H9 (cell line): ENCODE measurements around the gene RARG. TPM values are rescaled to one million over a fixed set of nuclear protein-coding genes. Genes with fewer than 3 reads are reported as not detected.
A peak's percentile ranks its signal among the peaks of the same experiment; 100 is the strongest.
"Not testable (repeated sequence)": the region's sequence is repeated elsewhere in the genome, so short reads cannot be mapped to it uniquely, and the experiment has no call there.

Source experiments
- DNase-seq: peaks from one replicate; pipeline ENCODE4 v3.0.0-alpha.2; 2017
- H2AFZ ChIP-seq: one replicate; pipeline ENCODE4 v1.6.1; 2013; ENCODE audit warnings: mild to moderate bottlenecking, low read length, control low read depth, moderate library complexity
- H2AK5ac ChIP-seq: 2 replicates; pipeline ENCODE4 v1.6.1; 2013; ENCODE audit warnings: low read length, control low read depth, mixed read lengths; ENCODE audit not compliant: insufficient read length
- H2BK120ac ChIP-seq: one replicate; pipeline ENCODE4 v1.6.1; 2013; ENCODE audit warnings: low read depth, mild to moderate bottlenecking, low read length, control low read depth, inconsistent platforms; ENCODE audit not compliant: poor library complexity, severe bottlenecking
- H2BK12ac ChIP-seq: 2 replicates; pipeline ENCODE4 v1.6.1; 2013; ENCODE audit warnings: low read length, control low read depth, mixed read lengths, low read depth; ENCODE audit not compliant: insufficient read length
- H2BK15ac ChIP-seq: 2 replicates; pipeline ENCODE4 v1.6.1; 2013; ENCODE audit warnings: low read depth, low read length, control low read depth
- H2BK20ac ChIP-seq: one replicate; pipeline ENCODE4 v1.6.1; 2013; ENCODE audit warnings: low read depth, mild to moderate bottlenecking, low read length, control low read depth, inconsistent platforms; ENCODE audit not compliant: poor library complexity, severe bottlenecking
- H2BK5ac ChIP-seq: 2 replicates; pipeline ENCODE4 v1.6.1; 2013; ENCODE audit warnings: low read length, control low read depth, mixed read lengths; ENCODE audit not compliant: insufficient read length
- H3K14ac ChIP-seq: 2 replicates; pipeline ENCODE4 v1.6.1; 2013; ENCODE audit warnings: low read length, control low read depth; ENCODE audit not compliant: insufficient read depth
- H3K18ac ChIP-seq: 2 replicates; pipeline ENCODE4 v1.6.1; 2013; ENCODE audit warnings: low read depth, mild to moderate bottlenecking, mixed read lengths, low read length, control low read depth; ENCODE audit not compliant: insufficient read length
- H3K23ac ChIP-seq: 2 replicates; pipeline ENCODE4 v1.6.1; 2013; ENCODE audit warnings: low read length, control low read depth, mixed read lengths, low read depth; ENCODE audit not compliant: insufficient read length
- H3K23me2 ChIP-seq: 2 replicates; pipeline ENCODE4 v1.6.1; 2013; ENCODE audit warnings: low read depth, mild to moderate bottlenecking, mixed read lengths, low read length, control low read depth; ENCODE audit not compliant: insufficient read length, poor library complexity, severe bottlenecking
- H3K27ac ChIP-seq: 2 replicates; pipeline ENCODE4 v1.5.1; 2013; ENCODE audit warnings: low read length, control low read depth, mixed read lengths, low read depth; ENCODE audit not compliant: insufficient read length
- H3K27me3 ChIP-seq: 2 replicates; pipeline ENCODE4 v1.6.1; 2013; ENCODE audit warnings: low read length, control low read depth, inconsistent platforms; ENCODE audit not compliant: insufficient read depth
- H3K4ac ChIP-seq: 2 replicates; pipeline ENCODE4 v1.6.1; 2013; ENCODE audit warnings: low read depth, mild to moderate bottlenecking, control low read depth, inconsistent platforms, low read length, moderate library complexity
- H3K4me1 ChIP-seq: 2 replicates; pipeline ENCODE4 v1.6.1; 2013; ENCODE audit warnings: low read length, control low read depth, inconsistent platforms; ENCODE audit not compliant: insufficient read depth
- H3K4me2 ChIP-seq: 2 replicates; pipeline ENCODE4 v1.6.1; 2013; ENCODE audit warnings: low read length, control low read depth, mixed read lengths; ENCODE audit not compliant: insufficient read length, insufficient read depth
- H3K56ac ChIP-seq: 2 replicates; pipeline ENCODE4 v1.6.1; 2013; ENCODE audit warnings: low read depth, mild to moderate bottlenecking, mixed read lengths, low read length, control low read depth; ENCODE audit not compliant: insufficient read length
- H3K79me1 ChIP-seq: 2 replicates; pipeline ENCODE4 v1.6.1; 2013; ENCODE audit warnings: low read depth, mild to moderate bottlenecking, moderate library complexity, low read length, control low read depth, inconsistent platforms; ENCODE audit not compliant: insufficient read depth, poor library complexity, severe bottlenecking
- H3K79me2 ChIP-seq: 2 replicates; pipeline ENCODE4 v1.6.1; 2013; ENCODE audit warnings: low read length, control low read depth, inconsistent platforms; ENCODE audit not compliant: insufficient read depth
- H3K9ac ChIP-seq: 2 replicates; pipeline ENCODE4 v1.6.1; 2013; ENCODE audit warnings: low read length, control low read depth, mixed read lengths; ENCODE audit not compliant: insufficient read length; ENCODE audit errors: extremely low read depth
- H3K9me3 ChIP-seq: one replicate; pipeline ENCODE4 v1.6.1; 2013; ENCODE audit warnings: low read depth, low read length, inconsistent platforms; ENCODE audit not compliant: control insufficient read depth
- H3T11ph ChIP-seq: one replicate; pipeline ENCODE4 v1.6.1; 2013; ENCODE audit warnings: mild to moderate bottlenecking, low read length, control low read depth, inconsistent platforms
- H4K20me1 ChIP-seq: one replicate; pipeline ENCODE4 v1.6.1; 2013; ENCODE audit not compliant: control insufficient read depth, insufficient read length, insufficient read depth
- H4K5ac ChIP-seq: 2 replicates; pipeline ENCODE4 v1.6.1; 2013; ENCODE audit warnings: low read depth, mild to moderate bottlenecking, mixed read lengths, low read length, control low read depth; ENCODE audit not compliant: insufficient read length
- H4K8ac ChIP-seq: replicated peaks from 2 replicates; pipeline ENCODE4 v1.6.1; 2013; ENCODE audit warnings: low read length, control low read depth, mixed read lengths, low read depth; ENCODE audit not compliant: insufficient read length
- H4K91ac ChIP-seq: 2 replicates; pipeline ENCODE4 v1.6.1; 2013; ENCODE audit warnings: low read depth, mild to moderate bottlenecking, moderate library complexity, mixed read lengths, low read length, control low read depth; ENCODE audit not compliant: insufficient read length
- H3K27ac Mint-ChIP-seq, 3 experiments: 2 replicates in 2 of 3; 3 replicates in 1 of 3; pipeline ENCODE4 v1.8.0; 2020 to 2021; ENCODE audit warnings: mixed read lengths in 3 of 3, mild to moderate bottlenecking in 1 of 3, moderate library complexity in 1 of 3
- H3K27me3 Mint-ChIP-seq: 2 replicates; pipeline ENCODE4 v1.8.0; 2021; ENCODE audit warnings: low read depth, mild to moderate bottlenecking, moderate library complexity, mixed read lengths
- H3K36me3 Mint-ChIP-seq, 3 experiments: 2 replicates in 2 of 3; 3 replicates in 1 of 3; pipeline ENCODE4 v1.8.0; 2020 to 2021; ENCODE audit warnings: low read depth in 3 of 3, mixed read lengths in 3 of 3; ENCODE audit not compliant: insufficient read depth in 1 of 3
- H3K4me1 Mint-ChIP-seq, 2 experiments: 2 replicates each; pipeline ENCODE4 v1.8.0; 2020; ENCODE audit warnings: mixed read lengths in 2 of 2
- H3K4me3 Mint-ChIP-seq, 2 experiments: 2 replicates in 1 of 2; 3 replicates in 1 of 2; pipeline ENCODE4 v1.8.0; 2020 to 2021; ENCODE audit warnings: mild to moderate bottlenecking in 2 of 2, mixed read lengths in 2 of 2, moderate library complexity in 1 of 2
- H3K9me3 Mint-ChIP-seq, 2 experiments: 2 replicates in 1 of 2; 3 replicates in 1 of 2; pipeline ENCODE4 v1.8.0; 2020; ENCODE audit warnings: mild to moderate bottlenecking in 2 of 2, mixed read lengths in 2 of 2, moderate library complexity in 1 of 2
- WGBS: extraction: QIAGEN DNeasy Blood & Tissue Kit; methylation state at CpG from one replicate; pipeline ENCODE4 v1.1.7; 2013; ENCODE audit warnings: missing lambda C conversion rate, low lambda C conversion rate, mixed read lengths; ENCODE audit not compliant: insufficient read length; ENCODE audit errors: extremely low coverage; 5-methylcytosine and 5-hydroxymethylcytosine counted together
- total RNA-seq: library from RNA; stranded (reverse); gene quantifications from 2 replicates; pipeline ENCODE4 v1.2.1, GENCODE V29; 2021

The RARG gene
- total RNA-seq, 1 experiment from 2014 or later, result 43.7 TPM

DNA sequence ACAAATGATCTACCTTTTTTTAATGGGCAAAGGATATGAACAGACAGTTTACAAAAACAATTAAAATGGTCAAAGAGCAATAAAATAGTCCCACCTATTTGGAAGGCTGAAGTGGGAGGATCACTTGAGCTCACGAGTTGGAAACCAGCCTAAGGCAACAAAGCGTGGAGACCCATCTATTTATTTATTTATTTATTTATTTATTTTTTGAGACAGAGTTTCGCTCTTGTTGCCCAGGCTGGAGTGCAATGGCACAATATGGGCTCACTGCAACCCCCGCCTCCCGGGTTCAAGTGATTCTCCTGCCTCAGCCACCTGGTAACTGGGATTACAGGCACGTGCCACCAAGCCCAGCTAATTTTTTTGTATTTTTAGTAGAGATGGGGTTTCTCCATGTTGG is 54.6 kb downstream of the RARG start:
- not testable (repeated sequence) for H3K4me1 ChIP-seq, H3K4me2 ChIP-seq, H3K56ac ChIP-seq, H3K79me2 ChIP-seq, H2BK20ac ChIP-seq, H4K20me1 ChIP-seq, H4K5ac ChIP-seq, H3K9me3 ChIP-seq, H2AFZ ChIP-seq, H2BK5ac ChIP-seq, H2AK5ac ChIP-seq, H3K9me3 Mint-ChIP-seq, H3T11ph ChIP-seq, H3K9ac ChIP-seq, H3K14ac ChIP-seq, H4K91ac ChIP-seq, H3K23ac ChIP-seq, H3K27ac Mint-ChIP-seq, H2BK120ac ChIP-seq, H3K27ac ChIP-seq, H3K79me1 ChIP-seq, H2BK15ac ChIP-seq, H3K4me3 Mint-ChIP-seq, H3K18ac ChIP-seq, H4K8ac ChIP-seq, H3K4ac ChIP-seq, H2BK12ac ChIP-seq
- H3K27me3 ChIP-seq, result peaks cover 16% of the 10 kb centered on the region; the same call in 1 of the 2 replicates
- H3K4me1 Mint-ChIP-seq, result peaks cover 26 to 30% of the 10 kb centered on the region in 2 experiments
- peaks cover 86% of the 10 kb centered on the region for H3K27me3 Mint-ChIP-seq
- H3K36me3 Mint-ChIP-seq, result peaks cover 8 to 12% (median 10%) of the 10 kb centered on the region in 3 experiments; a peak in 6 of 7 replicates
- no CpG with 5 or more reads among the region's 6 CpGs for WGBS
- DNase-seq, result peak; percentile 9
- peaks cover 13% of the 10 kb centered on the region for H3K23me2 ChIP-seq
